ENCODE results near the gene ZSCAN22. TPM values are rescaled to one million over a fixed set of nuclear protein-coding genes. Genes with fewer than 3 reads are reported as not detected.
"Not testable (repeated sequence)": the region's sequence is repeated elsewhere in the genome, so short reads cannot be mapped to it uniquely, and the experiment has no call there.

Gene ZSCAN22
- total RNA-seq, 1 donor from 2014 or later, result 4.8 TPM

DNA sequence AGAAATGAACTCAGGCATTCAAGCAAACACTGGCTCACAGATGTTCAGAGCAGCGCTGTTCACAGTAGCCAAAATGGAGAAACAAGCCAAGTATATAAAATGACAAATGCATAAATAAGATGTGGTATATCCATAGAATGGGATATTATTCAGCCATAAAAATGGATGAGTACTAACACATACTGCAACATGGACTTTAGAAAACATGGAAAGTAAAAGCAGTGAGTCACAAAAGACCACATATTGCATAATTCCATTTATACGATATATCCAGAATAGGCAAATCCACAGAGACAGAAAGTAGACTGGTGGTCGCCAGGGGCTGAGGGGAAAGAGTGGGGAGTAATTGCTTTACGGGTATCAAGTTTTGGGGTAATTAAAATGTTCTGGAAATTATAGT lies 47.4 kb downstream of the ZSCAN22 start:
- no peak for DNase-seq (ENCODE audit: low spot score)
- Mint-ChIP-seq H3K36me3 (ENCODE audit: low read depth) (no peaks in the 10 kb centered on the region), H3K27me3 (ENCODE audit: insufficient read depth) (no peaks in the 10 kb centered on the region), H3K4me3 (no peak overlapping the region), H3K4me1 (ENCODE audit: low read depth) (no peaks in the 10 kb centered on the region), H3K9me3 (no peaks in the 10 kb centered on the region), H3K27ac (no peak overlapping the region)
- intact Hi-C loops (cut with micrococcal nuclease), result no loop called here

GRCh38 chr19:58376724-58377123 lies 49.9 kb downstream of the ZSCAN22 start:
- DNase-seq (ENCODE audit: low spot score); H3K27ac Mint-ChIP-seq; H3K27me3 Mint-ChIP-seq (ENCODE audit: insufficient read depth); H3K4me3 Mint-ChIP-seq; H3K9me3 Mint-ChIP-seq; H3K4me1 Mint-ChIP-seq (ENCODE audit: low read depth); intact Hi-C loops (cut with micrococcal nuclease); H3K36me3 Mint-ChIP-seq (ENCODE audit: low read depth): not testable (repeated sequence)

GRCh38 chr19:58379246-58379645 lies 52.5 kb downstream of the ZSCAN22 start:
- peak overlapping the region; percentile 57 for H3K27ac Mint-ChIP-seq

GRCh38 chr19:58380037-58380661 lies 53.4 kb downstream of the ZSCAN22 start:
- intact Hi-C loops (cut with micrococcal nuclease), result loop anchor here (2.0 to 10.0 kb wide), 2 partner anchors 139 to 565 kb away; partner anchors contain the start of genes ZBTB45 and ZNF552
- peaks cover 2% of the 10 kb centered on the region for H3K36me3 Mint-ChIP-seq (ENCODE audit: low read depth)

More at GRCh38 chr19:58379246-58379645, 52.5 kb downstream of the ZSCAN22 start:
- H3K9me3 Mint-ChIP-seq, result no peaks in the 10 kb centered on the region
- H3K36me3 Mint-ChIP-seq (ENCODE audit: low read depth), result peaks cover 2% of the 10 kb centered on the region
- H3K27me3 Mint-ChIP-seq (ENCODE audit: insufficient read depth), result no peaks in the 10 kb centered on the region
- no peak for DNase-seq (ENCODE audit: low spot score)
- intact Hi-C loops (cut with micrococcal nuclease), result no loop called here
- peaks cover 15% of the 10 kb centered on the region for H3K4me1 Mint-ChIP-seq (ENCODE audit: low read depth)
- H3K4me3 Mint-ChIP-seq, result peak overlapping the region; percentile 87

DNA sequence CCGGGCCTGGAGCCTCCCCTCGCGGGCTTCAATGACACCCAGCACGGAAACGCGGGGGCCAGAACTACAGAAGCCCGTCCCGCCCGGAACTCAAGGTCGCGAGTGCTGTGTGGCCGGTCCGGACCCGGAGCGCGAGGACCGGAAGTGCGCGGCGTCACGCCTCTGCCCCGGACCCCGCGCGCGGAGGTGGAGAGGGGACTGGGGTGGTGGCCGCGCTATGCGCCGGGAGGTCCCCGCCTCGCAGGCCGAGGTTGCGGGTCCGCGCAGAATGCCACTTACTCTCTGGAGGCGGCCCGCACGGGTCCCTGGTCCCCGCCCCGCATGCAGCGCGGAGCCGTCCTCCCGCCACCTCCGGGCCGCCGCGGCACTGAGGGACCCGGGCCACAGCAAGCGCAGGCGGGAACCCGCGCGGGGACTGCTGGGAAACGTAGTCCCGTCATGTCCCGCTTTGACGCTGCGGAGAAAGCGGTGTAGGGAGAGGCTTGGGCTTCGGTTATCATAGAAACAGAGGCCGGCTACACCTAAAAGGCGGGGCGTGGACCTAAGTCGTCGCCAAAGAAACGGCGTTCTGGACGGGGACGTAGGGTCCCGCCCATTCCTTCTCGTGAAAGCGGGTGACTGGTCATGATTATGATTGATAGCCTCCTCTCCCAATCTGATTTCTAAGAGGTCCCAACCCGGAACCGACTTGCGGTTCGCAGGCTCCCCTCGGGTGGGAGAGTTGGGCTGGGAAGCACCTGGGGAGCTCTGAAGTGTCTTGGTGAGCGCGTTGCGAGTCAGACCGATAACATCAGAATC lies 54.1 kb downstream of the ZSCAN22 start, which contains the start of gene ZNF837:
Gene ZNF837, minus strand, starts transcription at position 369 of the 798 bp plus-strand sequence. CDS start 11,698 bp downstream, outside the sequence.
- Mint-ChIP-seq H3K4me1 (ENCODE audit: low read depth) (peaks cover 22% of the 10 kb centered on the region), H3K4me3 (peak within 1 kb of the TSS; percentile 87), H3K27me3 (ENCODE audit: insufficient read depth) (no peaks in the 10 kb centered on the region), H3K9me3 (no peaks in the 10 kb centered on the region), H3K27ac (peak within 1 kb of the TSS; percentile 89), H3K36me3 (ENCODE audit: low read depth) (peaks cover 2% of the 10 kb centered on the region)
- intact Hi-C loops (cut with micrococcal nuclease), result loop anchor here (1.0 to 10.0 kb wide), 17 partner anchors 19 to 566 kb away; partner anchors contain the start of genes CHMP2A, ERVK3-1, MZF1 and ZBTB45
- DNase-seq (ENCODE audit: low spot score), result peak; percentile 98

More at GRCh38 chr19:58380037-58380661, 53.4 kb downstream of the ZSCAN22 start:
- H3K27me3 Mint-ChIP-seq (ENCODE audit: insufficient read depth), result no peaks in the 10 kb centered on the region
- peaks cover 15% of the 10 kb centered on the region for H3K4me1 Mint-ChIP-seq (ENCODE audit: low read depth)
- H3K4me3 Mint-ChIP-seq, result peak overlapping the region; percentile 87
- peak overlapping the region; percentile 89 for H3K27ac Mint-ChIP-seq
- no peak for DNase-seq (ENCODE audit: low spot score)
- no peaks in the 10 kb centered on the region for H3K9me3 Mint-ChIP-seq

DNA sequence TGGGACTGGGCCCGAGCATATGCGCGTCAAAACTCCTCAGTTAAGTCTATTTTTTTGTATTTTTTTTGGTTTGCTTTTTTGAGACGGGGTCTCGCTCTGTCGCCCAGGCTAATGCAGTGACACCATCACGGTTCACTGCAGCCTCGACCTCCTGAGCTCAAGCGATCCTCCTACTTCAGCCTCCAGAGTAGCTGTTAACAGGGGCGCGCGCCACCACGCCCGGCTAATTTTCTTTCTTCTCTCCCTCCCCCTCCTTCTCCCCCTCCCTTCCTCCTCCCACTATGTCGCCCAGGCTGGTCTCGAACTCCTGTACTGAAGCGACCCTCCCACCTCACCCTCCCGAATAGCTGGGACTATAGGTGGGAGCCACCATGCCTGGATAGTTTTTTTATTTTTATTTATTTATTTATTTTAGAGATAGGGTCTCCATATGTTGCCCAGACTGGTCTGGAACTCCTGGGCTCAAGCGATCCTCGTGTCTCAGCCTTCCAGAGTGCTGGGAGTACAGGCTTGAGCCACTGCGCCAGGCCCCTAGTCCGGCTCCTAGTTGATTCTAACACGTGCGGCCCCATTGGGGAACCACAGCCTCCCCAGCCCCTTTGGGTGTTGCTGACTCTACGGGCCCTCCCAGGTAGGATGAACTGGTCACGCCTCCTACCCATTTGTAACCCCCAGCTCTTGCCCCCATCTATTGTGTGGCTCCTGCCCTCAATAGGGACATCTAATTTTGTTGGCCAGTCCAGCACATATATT lies 54.8 kb downstream of the ZSCAN22 start:
- H3K4me3 Mint-ChIP-seq, result peak overlapping the region; percentile 87
- peaks cover 22% of the 10 kb centered on the region for H3K4me1 Mint-ChIP-seq (ENCODE audit: low read depth)
- H3K9me3 Mint-ChIP-seq, result no peaks in the 10 kb centered on the region
- H3K36me3 Mint-ChIP-seq (ENCODE audit: low read depth), result peaks cover 2% of the 10 kb centered on the region
- no peaks in the 10 kb centered on the region for H3K27me3 Mint-ChIP-seq (ENCODE audit: insufficient read depth)
- DNase-seq (ENCODE audit: low spot score), result no peak
- intact Hi-C loops (cut with micrococcal nuclease), result loop anchor here (1.0 to 10.0 kb wide), 17 partner anchors 19 to 567 kb away; partner anchors contain the start of genes CHMP2A, ERVK3-1, MZF1 and ZBTB45
- H3K27ac Mint-ChIP-seq, result peak overlapping the region; percentile 89

DNA sequence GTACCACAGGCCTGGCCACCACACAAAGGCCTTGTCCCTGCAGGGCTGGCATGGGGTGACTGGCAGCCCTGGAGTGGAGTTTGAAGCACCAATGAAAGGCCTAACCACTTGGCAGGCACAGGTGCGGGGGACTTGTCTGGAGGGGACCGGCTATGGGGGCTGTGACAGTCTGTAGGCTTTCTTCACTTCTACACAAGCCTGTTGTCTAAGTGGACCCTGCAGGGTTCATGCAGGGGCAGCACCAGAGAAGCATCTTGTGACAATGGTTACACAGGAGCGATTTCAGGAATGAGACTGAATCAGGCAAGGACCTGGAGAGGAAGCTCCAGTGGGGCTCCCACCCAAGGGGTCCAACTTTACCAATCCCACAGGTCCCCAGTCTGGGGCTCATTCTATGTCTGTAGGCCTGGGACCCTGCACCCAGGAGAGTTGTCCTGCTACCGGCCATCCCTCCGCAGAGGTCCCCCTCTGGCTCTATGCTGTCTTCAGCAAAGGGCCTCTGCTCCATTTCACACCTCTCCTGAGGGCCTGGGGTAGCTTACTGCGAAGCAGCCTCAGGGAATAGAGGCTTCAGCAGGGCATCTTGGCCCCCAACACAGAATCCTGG lies 56.3 kb downstream of the ZSCAN22 start:
- no peaks in the 10 kb centered on the region for H3K9me3 Mint-ChIP-seq
- H3K27me3 Mint-ChIP-seq (ENCODE audit: insufficient read depth), result no peaks in the 10 kb centered on the region
- H3K4me3 Mint-ChIP-seq, result peak overlapping the region; percentile 85
- peaks cover 10% of the 10 kb centered on the region for H3K36me3 Mint-ChIP-seq (ENCODE audit: low read depth)
- peak overlapping the region; percentile 74 for H3K27ac Mint-ChIP-seq
- intact Hi-C loops (cut with micrococcal nuclease), result loop anchor here (10.0 kb wide), 1 partner anchor 568 kb away; the partner anchor contains the start of gene ZNF552
- DNase-seq (ENCODE audit: low spot score), result no peak
- H3K4me1 Mint-ChIP-seq (ENCODE audit: low read depth), result peaks cover 36% of the 10 kb centered on the region

GRCh38 chr19:58385313-58385890 lies 58.6 kb downstream of the ZSCAN22 start:
- Mint-ChIP-seq H3K27ac (peak overlapping the region; percentile 99), H3K4me1 (ENCODE audit: low read depth) (peaks cover 35% of the 10 kb centered on the region), H3K9me3 (no peaks in the 10 kb centered on the region), H3K27me3 (ENCODE audit: insufficient read depth) (no peaks in the 10 kb centered on the region), H3K36me3 (ENCODE audit: low read depth) (peaks cover 22% of the 10 kb centered on the region), H3K4me3 (peak overlapping the region; percentile 93)
- intact Hi-C loops (cut with micrococcal nuclease), result loop anchor here (10.0 kb wide), 1 partner anchor 571 kb away; the partner anchor contains the start of gene ZNF552
- DNase-seq (ENCODE audit: low spot score), result no peak

DNA sequence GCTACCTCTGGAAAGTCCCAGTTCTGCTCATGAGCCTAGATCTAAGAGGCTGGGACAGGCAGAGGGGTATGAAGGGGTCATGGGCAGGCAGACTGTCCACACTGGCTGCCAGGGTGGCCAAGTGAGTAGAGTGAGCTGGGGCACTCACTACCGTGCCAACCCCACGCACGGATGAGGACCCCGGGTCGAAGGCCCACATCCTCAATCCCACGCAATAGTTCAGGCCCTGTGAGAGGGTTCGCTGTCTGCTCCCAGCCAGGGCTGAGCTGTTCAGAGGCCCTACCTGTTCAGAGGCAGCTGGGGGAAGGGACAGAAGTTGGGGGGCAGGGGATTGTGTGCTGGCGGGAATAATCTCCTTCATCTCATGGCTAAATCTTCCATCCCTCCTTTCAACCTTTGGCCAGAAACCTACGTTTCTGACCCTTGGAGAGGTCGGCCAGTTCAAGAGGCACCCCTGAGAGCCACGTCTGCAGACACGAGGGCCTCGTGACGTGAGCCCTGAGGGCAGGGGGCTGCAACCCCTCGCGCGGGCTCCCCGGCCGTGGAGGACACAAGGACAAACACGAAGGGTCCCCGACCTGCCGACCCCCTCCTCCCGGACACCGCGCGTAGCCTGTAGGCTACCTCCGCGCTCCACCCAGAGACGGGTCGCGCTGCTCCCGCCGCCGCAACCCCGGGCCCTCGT lies 59.2 kb downstream of the ZSCAN22 start:
- intact Hi-C loops (cut with micrococcal nuclease), result loop anchor here (2.0 to 10.0 kb wide), 2 partner anchors 65 to 571 kb away; partner anchors contain the start of genes ZNF324B and ZNF552
- H3K4me1 Mint-ChIP-seq (ENCODE audit: low read depth), result peaks cover 35% of the 10 kb centered on the region
- H3K27me3 Mint-ChIP-seq (ENCODE audit: insufficient read depth), result no peaks in the 10 kb centered on the region
- peak overlapping the region; percentile 99 for H3K27ac Mint-ChIP-seq
- DNase-seq (ENCODE audit: low spot score), result no peak
- no peaks in the 10 kb centered on the region for H3K9me3 Mint-ChIP-seq
- H3K36me3 Mint-ChIP-seq (ENCODE audit: low read depth), result peaks cover 28% of the 10 kb centered on the region
- peak overlapping the region; percentile 93 for H3K4me3 Mint-ChIP-seq

- Mint-ChIP-seq H3K36me3 (ENCODE audit: low read depth) (peaks cover 28% of the 10 kb centered on the region), H3K27ac (peak within 1 kb of the TSS; percentile 99), H3K4me3 (peak within 1 kb of the TSS; percentile 93), H3K4me1 (ENCODE audit: low read depth) (peaks cover 35% of the 10 kb centered on the region), H3K27me3 (ENCODE audit: insufficient read depth) (no peaks in the 10 kb centered on the region), H3K9me3 (no peaks in the 10 kb centered on the region)
- peak; percentile 95 for DNase-seq (ENCODE audit: low spot score)
- intact Hi-C loops (cut with micrococcal nuclease), result loop anchor here (1.0 to 10.0 kb wide), 9 partner anchors 15 to 572 kb away; partner anchors contain the start of genes ERVK3-1, ZNF132, ZNF274 and ZNF324B
Observed at GRCh38 chr19:58386576-58387337, 60.0 kb downstream of the ZSCAN22 start, which contains the start of gene RPS5. Gene RPS5, plus strand, starts transcription at chr19:58387269. Its CDS starts 869 bp downstream, at chr19:58388138.
